Large intestine (tissue), 3 donors: ENCODE data around the gene CRACR2A. TPM values are rescaled to one million over a fixed set of nuclear protein-coding genes. Genes with fewer than 3 reads are reported as not detected.

Experiments used
- DNase-seq, 2 donors: peaks; one replicate each; pipeline versions ENCODE4 v3.0.0 to v3.0.0-alpha.2; 2013
- H3K27ac ChIP-seq: one replicate; pipeline ENCODE4 v1.5.1; 2013; ENCODE audit warnings: low read length
- H3K27me3 ChIP-seq: 2 replicates; pipeline ENCODE4 v1.6.1; 2013; ENCODE audit warnings: low read length; ENCODE audit not compliant: control insufficient read depth, insufficient read depth
- H3K36me3 ChIP-seq: 2 replicates; pipeline ENCODE4 v1.6.1; 2013; ENCODE audit warnings: low read length; ENCODE audit not compliant: control insufficient read depth, insufficient read depth
- H3K4me1 ChIP-seq: one replicate; pipeline ENCODE4 v1.6.1; 2013; ENCODE audit warnings: low read length; ENCODE audit not compliant: control insufficient read depth, insufficient read depth
- H3K4me3 ChIP-seq: one replicate; pipeline ENCODE4 v1.5.1; 2013; ENCODE audit warnings: low read length
- H3K9me3 ChIP-seq: one replicate; pipeline ENCODE4 v1.6.1; 2013; ENCODE audit warnings: mild to moderate bottlenecking, low read depth, low read length, moderate library complexity; ENCODE audit not compliant: control insufficient read depth
- WGBS: methylation state at CpG from one replicate; pipeline ENCODE4 v1.1.5; 2013; ENCODE audit warnings: low lambda C conversion rate; ENCODE audit not compliant: insufficient coverage; 5-methylcytosine and 5-hydroxymethylcytosine counted together
- polyA plus RNA-seq: library from polyadenylated mRNA; unstranded; fragments of 120-200 nt; gene quantifications from one replicate; pipeline ENCODE4 v1.2.1, GENCODE V29; 2013

Gene CRACR2A
- polyA plus RNA-seq, 1 donor = 12.5 TPM

- H3K4me3 ChIP-seq = no peak overlapping the region
- no peak for DNase-seq
- no peaks in the 10 kb centered on the region for H3K4me1 ChIP-seq
- H3K36me3 ChIP-seq = peaks cover 2% of the 10 kb centered on the region
- H3K27me3 ChIP-seq = no peaks in the 10 kb centered on the region
- no peaks in the 10 kb centered on the region for H3K9me3 ChIP-seq
- 73% methylated on average over 3 of the region's 4 CpGs for WGBS
- no peak overlapping the region for H3K27ac ChIP-seq
These were observed 85.4 kb downstream of the CRACR2A start for GRCh38 chr12:3667485-3667884.

- no CpG with 5 or more reads among the region's 7 CpGs for WGBS
- Histone ChIP-seq H3K36me3 (peaks cover 2% of the 10 kb centered on the region), H3K27me3 (no peaks in the 10 kb centered on the region), H3K9me3 (no peaks in the 10 kb centered on the region), H3K4me3 (no peak overlapping the region), H3K4me1 (no peaks in the 10 kb centered on the region), H3K27ac (no peak overlapping the region)
- no peak for DNase-seq
These were observed 86.5 kb downstream of the CRACR2A start for GRCh38 chr12:3666441-3666840.

GRCh38 chr12:3662521-3662921 lies 90.4 kb downstream of the CRACR2A start:
- no CpG with 5 or more reads among the region's 5 CpGs for WGBS
- Histone ChIP-seq H3K27me3 (no peaks in the 10 kb centered on the region), H3K4me3 (no peak overlapping the region), H3K36me3 (peaks cover 2% of the 10 kb centered on the region), H3K4me1 (no peaks in the 10 kb centered on the region), H3K9me3 (no peaks in the 10 kb centered on the region), H3K27ac (no peak overlapping the region)
- DNase-seq = no peak

GRCh38 chr12:3661028-3661427 lies 91.9 kb downstream of the CRACR2A start:
- no peaks in the 10 kb centered on the region for H3K9me3 ChIP-seq
- no peaks in the 10 kb centered on the region for H3K4me1 ChIP-seq
- DNase-seq = no peak
- H3K27ac ChIP-seq = no peak overlapping the region
- no peaks in the 10 kb centered on the region for H3K27me3 ChIP-seq
- H3K4me3 ChIP-seq = no peak overlapping the region
- no CpG with 5 or more reads among the region's 1 CpG for WGBS
- peaks cover 2% of the 10 kb centered on the region for H3K36me3 ChIP-seq

GRCh38 chr12:3658327-3659163 lies 94.4 kb downstream of the CRACR2A start:
- DNase-seq = peak in 1 of 2 donors; percentile 22
- WGBS = no CpG with 5 or more reads among the region's 13 CpGs
- Histone ChIP-seq H3K36me3 (no peaks in the 10 kb centered on the region), H3K27ac (no peak overlapping the region), H3K27me3 (peaks cover 2% of the 10 kb centered on the region), H3K9me3 (no peaks in the 10 kb centered on the region), H3K4me3 (no peak overlapping the region), H3K4me1 (no peaks in the 10 kb centered on the region)

GRCh38 chr12:3656946-3657622 lies 95.8 kb downstream of the CRACR2A start:
- peaks cover 2% of the 10 kb centered on the region for H3K27me3 ChIP-seq
- no peaks in the 10 kb centered on the region for H3K4me1 ChIP-seq
- H3K36me3 ChIP-seq = no peaks in the 10 kb centered on the region
- no peak for DNase-seq
- no peak overlapping the region for H3K4me3 ChIP-seq
- no CpG with 5 or more reads among the region's 13 CpGs for WGBS
- H3K9me3 ChIP-seq = no peaks in the 10 kb centered on the region
- no peak overlapping the region for H3K27ac ChIP-seq

GRCh38 chr12:3655328-3655900 lies 97.5 kb downstream of the CRACR2A start:
- Histone ChIP-seq H3K27me3 (peaks cover 6% of the 10 kb centered on the region), H3K4me1 (no peaks in the 10 kb centered on the region), H3K36me3 (no peaks in the 10 kb centered on the region), H3K4me3 (no peak overlapping the region), H3K27ac (no peak overlapping the region), H3K9me3 (no peaks in the 10 kb centered on the region)
- no CpG with 5 or more reads among the region's 4 CpGs for WGBS
- DNase-seq = no peak

GRCh38 chr12:3651585-3652424 lies 101.1 kb downstream of the CRACR2A start:
- H3K36me3 ChIP-seq = no peaks in the 10 kb centered on the region
- H3K27me3 ChIP-seq = peaks cover 6% of the 10 kb centered on the region
- no peaks in the 10 kb centered on the region for H3K4me1 ChIP-seq
- WGBS = no CpG with 5 or more reads among the region's 6 CpGs
- DNase-seq = no peak
- no peak overlapping the region for H3K4me3 ChIP-seq
- H3K9me3 ChIP-seq = no peaks in the 10 kb centered on the region
- no peak overlapping the region for H3K27ac ChIP-seq

- DNase-seq = no peak
- WGBS = 100% methylated on average over 1 of the region's 5 CpGs
These were observed 105.4 kb downstream of the CRACR2A start for GRCh38 chr12:3647504-3647903.

More at GRCh38 chr12:3647504-3647903, 105.4 kb downstream of the CRACR2A start:
- no peak overlapping the region for H3K27ac ChIP-seq
- H3K27me3 ChIP-seq = peaks cover 4% of the 10 kb centered on the region
- H3K36me3 ChIP-seq = no peaks in the 10 kb centered on the region
- no peaks in the 10 kb centered on the region for H3K9me3 ChIP-seq
- no peak overlapping the region for H3K4me3 ChIP-seq
- H3K4me1 ChIP-seq = no peaks in the 10 kb centered on the region
